HTR-8/SVneo (cell line): ENCODE results near the gene SNAP91.
"Not testable (repeated sequence)": the region's sequence is repeated elsewhere in the genome, so short reads cannot be mapped to it uniquely, and the experiment has no call there.

Source experiments
- DNase-seq: peaks from one replicate; pipeline ENCODE4 v3.0.0; 2011; ENCODE audit warnings: low spot score, mixed read lengths; ENCODE audit not compliant: insufficient read length
- FAIRE-seq: peaks from 2 replicates; lab custom pipeline; 2011; peaks lifted over from hg19 to GRCh38; lab: Jason Lieb, UNC

Gene SNAP91

GRCh38 chr6:83558975-83559374 is 149.9 kb downstream of the SNAP91 start:
- DNase-seq (no peak), FAIRE-seq (no peak)

GRCh38 chr6:83556871-83557270 is 152.0 kb downstream of the SNAP91 start:
- DNase-seq (no peak), FAIRE-seq (no peak)

- FAIRE-seq, DNase-seq: not testable (repeated sequence)
These were observed 157.2 kb downstream of the SNAP91 start for GRCh38 chr6:83551748-83552147.

GRCh38 chr6:83550482-83550881 is 158.4 kb downstream of the SNAP91 start:
- DNase-seq, FAIRE-seq: not testable (repeated sequence)

GRCh38 chr6:83546636-83547035 is 162.3 kb downstream of the SNAP91 start:
- DNase-seq = no peak
- no peak for FAIRE-seq

GRCh38 chr6:83539678-83540077 is 169.2 kb downstream of the SNAP91 start:
- FAIRE-seq (no peak), DNase-seq (no peak)

- DNase-seq (no peak), FAIRE-seq (no peak)
These were observed 172.0 kb downstream of the SNAP91 start for GRCh38 chr6:83536647-83537589.

GRCh38 chr6:83536034-83536646 is 172.8 kb downstream of the SNAP91 start:
- no peak for FAIRE-seq
- DNase-seq = peak; percentile 15

- peak; percentile 81 for FAIRE-seq
- DNase-seq = peak; percentile 10
These were observed 190.0 kb downstream of the SNAP91 start for GRCh38 chr6:83518816-83519480.

GRCh38 chr6:83517500-83517899 is 191.4 kb downstream of the SNAP91 start:
- no peak for DNase-seq
- no peak for FAIRE-seq

GRCh38 chr6:83514866-83515466 is 193.9 kb downstream of the SNAP91 start:
- no peak for FAIRE-seq

GRCh38 chr6:83514466-83514865 is 194.4 kb downstream of the SNAP91 start:
- FAIRE-seq = no peak
- no peak for DNase-seq

More at GRCh38 chr6:83514866-83515466, 193.9 kb downstream of the SNAP91 start:
- peak; percentile 45 for DNase-seq

GRCh38 chr6:83511901-83512681 is 196.8 kb downstream of the SNAP91 start, which contains the start of gene PRSS35:
PRSS35 (plus strand) TSS chr6:83512534; CDS start chr6:83523442, 10,908 bp downstream.
- peak; percentile 59 for DNase-seq
- peak; percentile 78 for FAIRE-seq

GRCh38 chr6:83511266-83511665 is 197.6 kb downstream of the SNAP91 start:
- FAIRE-seq (no peak), DNase-seq (no peak)

GRCh38 chr6:83510791-83511190 is 198.1 kb downstream of the SNAP91 start:
- no peak for FAIRE-seq
- no peak for DNase-seq

GRCh38 chr6:83509441-83509840 is 199.5 kb downstream of the SNAP91 start:
- FAIRE-seq (no peak), DNase-seq (no peak)

GRCh38 chr6:83505356-83505755 is 203.5 kb downstream of the SNAP91 start:
- no peak for FAIRE-seq
- DNase-seq = no peak
